Ascending aorta (tissue), 2 donors: ENCODE measurements around the gene MEX3C. TPM values are rescaled to one million over a fixed set of nuclear protein-coding genes. Genes with fewer than 3 reads are reported as not detected.

Source experiments
- DNase-seq, 2 donors: peaks; one replicate each; pipeline ENCODE4 v3.0.0-alpha.2; 2019; ENCODE audit warnings: low spot score in 2 of 2
- H3K27ac ChIP-seq, 2 donors: fragments of 200-600 bp; sonication (generic); one replicate each; pipeline ENCODE4 v1.5.1; 2016 to 2017; ENCODE audit warnings: mild to moderate bottlenecking in 1 of 2
- H3K27me3 ChIP-seq: fragments of 200-600 bp; sonication (generic); one replicate; pipeline ENCODE4 v1.5.1; 2017
- H3K36me3 ChIP-seq, 2 donors: fragments of 200-600 bp; sonication (generic); one replicate each; pipeline ENCODE4 v1.5.1; 2016
- H3K4me1 ChIP-seq, 2 donors: fragments of 200-600 bp; sonication (generic); one replicate each; pipeline ENCODE4 v1.5.1; 2016 to 2017; ENCODE audit warnings: mild to moderate bottlenecking in 1 of 2
- H3K4me3 ChIP-seq, 2 donors: fragments of 200-600 bp; sonication (generic); one replicate each; pipeline ENCODE4 v1.5.1; 2016 to 2017; ENCODE audit warnings: mild to moderate bottlenecking in 1 of 2
- H3K9me3 ChIP-seq, 2 donors: fragments of 200-600 bp; sonication (generic); one replicate each; pipeline ENCODE4 v1.5.1; 2016
- intact Hi-C: fragments of 100-400 bp; cut with DNase I; formaldehyde crosslinking; loops from one replicate; pipeline ENCODE4 v1.15.1; 2023
- total RNA-seq: library from RNA; depleted of rRNA; stranded (reverse); fragments of >200 nt; gene quantifications from one replicate; pipeline ENCODE4 v1.1.0, GENCODE V29; 2016
- TF ChIP-seq, protein P1 (sequence below), 3 experiments: fragments of 200-600 bp in 2 of 3; fragments of 450-650 bp in 1 of 3; sonication (generic) in 2 of 3; IDR thresholded peaks; one replicate each; pipeline ENCODE4 v1.5.1; 2016 to 2019; ENCODE audit warnings: antibody characterized with exemption in 3 of 3, mild to moderate bottlenecking in 1 of 3, moderate library complexity in 1 of 3

The MEX3C gene
- 97.7 TPM for total RNA-seq

DNA sequence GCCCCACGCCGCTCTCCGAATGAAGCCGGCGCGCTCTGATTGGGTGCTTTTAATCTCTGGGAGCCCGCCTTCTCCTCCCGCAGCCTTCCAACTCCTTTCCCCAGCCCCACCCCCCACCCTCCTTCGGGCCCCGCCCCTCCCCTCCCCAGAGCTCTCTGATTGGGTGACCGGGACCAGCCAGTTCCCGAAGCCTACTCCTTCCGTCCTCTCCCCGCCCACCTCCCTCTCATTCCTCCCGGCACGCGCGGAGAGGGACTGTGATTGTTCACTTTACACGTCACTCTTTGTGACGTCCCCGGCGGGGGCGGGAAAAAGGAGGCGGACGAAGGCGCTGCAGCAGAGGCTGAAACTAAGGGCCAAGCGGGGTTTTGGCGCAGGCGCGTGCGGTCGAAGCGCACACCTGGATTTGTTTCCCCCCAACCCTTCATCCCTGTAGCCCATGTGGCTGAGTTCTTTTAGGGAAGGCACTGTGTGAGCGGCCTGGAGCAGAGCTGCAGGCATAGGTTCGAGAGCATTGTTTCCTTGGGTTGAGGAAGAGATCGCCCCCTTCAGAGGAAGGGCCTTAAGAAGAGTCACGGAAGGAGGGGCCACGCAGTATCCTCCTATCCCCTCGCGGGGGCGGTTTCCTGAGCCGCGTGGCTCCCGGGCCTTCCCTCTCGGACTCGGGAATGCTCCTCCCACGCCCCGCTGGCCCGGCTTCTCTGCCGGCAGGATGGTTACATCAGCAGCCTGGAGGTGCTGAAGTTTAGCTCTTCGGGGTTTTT lies at the start of gene MEX3C:
Gene MEX3C, minus strand, starts transcription at position 21 of the 764 bp plus-strand sequence. CDS start 361 bp downstream, outside the sequence.
- Histone ChIP-seq H3K27ac (peak within 1 kb of the TSS; percentile 97 to 98), H3K36me3 (no peaks in the 10 kb centered on the region), H3K9me3 (no peaks in the 10 kb centered on the region), H3K27me3 (no peaks in the 10 kb centered on the region), H3K4me3 (peak within 1 kb of the TSS; percentile 81 to 82), H3K4me1 (peaks cover 0 to 19% of the 10 kb centered on the region in 2 donors)
- TF ChIP-seq, protein P1, sequence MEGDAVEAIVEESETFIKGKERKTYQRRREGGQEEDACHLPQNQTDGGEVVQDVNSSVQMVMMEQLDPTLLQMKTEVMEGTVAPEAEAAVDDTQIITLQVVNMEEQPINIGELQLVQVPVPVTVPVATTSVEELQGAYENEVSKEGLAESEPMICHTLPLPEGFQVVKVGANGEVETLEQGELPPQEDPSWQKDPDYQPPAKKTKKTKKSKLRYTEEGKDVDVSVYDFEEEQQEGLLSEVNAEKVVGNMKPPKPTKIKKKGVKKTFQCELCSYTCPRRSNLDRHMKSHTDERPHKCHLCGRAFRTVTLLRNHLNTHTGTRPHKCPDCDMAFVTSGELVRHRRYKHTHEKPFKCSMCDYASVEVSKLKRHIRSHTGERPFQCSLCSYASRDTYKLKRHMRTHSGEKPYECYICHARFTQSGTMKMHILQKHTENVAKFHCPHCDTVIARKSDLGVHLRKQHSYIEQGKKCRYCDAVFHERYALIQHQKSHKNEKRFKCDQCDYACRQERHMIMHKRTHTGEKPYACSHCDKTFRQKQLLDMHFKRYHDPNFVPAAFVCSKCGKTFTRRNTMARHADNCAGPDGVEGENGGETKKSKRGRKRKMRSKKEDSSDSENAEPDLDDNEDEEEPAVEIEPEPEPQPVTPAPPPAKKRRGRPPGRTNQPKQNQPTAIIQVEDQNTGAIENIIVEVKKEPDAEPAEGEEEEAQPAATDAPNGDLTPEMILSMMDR (IDR thresholded peaks at IDR 0.05), result peak in 2 of 3 experiments; percentile 29
- peak; percentile 98 to 100 for DNase-seq
- intact Hi-C loops, result loop anchor here (1.0 to 10.0 kb wide), 6 partner anchors 168 to 1383 kb away; partner anchors contain the start of genes ACAA2, MBD1, ME2 and MRO

DNA sequence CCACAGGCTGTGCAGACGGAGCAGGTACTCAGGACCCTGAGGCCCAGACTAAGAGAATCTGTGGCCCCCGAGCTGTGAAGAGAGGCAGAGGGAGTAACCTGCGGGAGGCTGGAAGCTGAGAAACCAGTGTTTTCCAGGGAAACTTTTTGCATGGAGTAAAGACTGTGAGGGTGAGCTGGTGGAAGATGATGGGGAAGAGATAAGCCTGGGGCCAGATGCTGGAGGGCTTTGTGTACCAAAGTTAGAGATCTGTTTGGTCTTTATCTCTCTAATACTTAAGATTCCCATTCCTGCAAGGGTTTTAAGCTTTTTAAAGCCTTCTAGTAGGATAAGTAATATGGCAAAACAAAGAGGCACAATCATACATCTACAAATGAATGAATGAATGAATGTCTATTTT lies 43.7 kb upstream of the MEX3C start:
- no peak for DNase-seq
- H3K36me3 ChIP-seq, result no peaks in the 10 kb centered on the region
- TF ChIP-seq, protein P1 (IDR thresholded peaks at IDR 0.05), result no peak
- no peak overlapping the region for H3K4me3 ChIP-seq
- no peaks in the 10 kb centered on the region for H3K4me1 ChIP-seq
- intact Hi-C loops, result no loop called here
- no peaks in the 10 kb centered on the region for H3K27me3 ChIP-seq
- no peaks in the 10 kb centered on the region for H3K9me3 ChIP-seq
- no peak overlapping the region for H3K27ac ChIP-seq

DNA sequence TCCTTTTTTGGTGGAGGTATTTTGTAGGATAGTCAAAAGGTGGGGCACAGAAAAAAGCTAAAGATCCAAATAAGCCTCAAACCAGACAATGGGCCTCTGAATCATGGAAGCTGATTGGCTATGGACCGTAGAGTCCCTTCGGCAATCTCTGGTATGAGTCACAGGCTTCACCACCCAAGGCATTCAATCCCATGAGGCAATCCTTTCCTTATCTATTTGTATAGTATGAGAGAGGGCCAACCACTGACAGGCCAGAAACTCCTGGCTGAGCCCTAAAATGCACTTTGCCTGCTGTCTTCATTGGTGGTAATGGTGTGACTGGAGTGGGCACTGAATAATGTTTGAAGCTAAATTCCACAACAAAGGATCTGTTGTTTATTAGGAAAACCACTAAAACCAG lies 38.7 kb upstream of the MEX3C start:
- no peak for DNase-seq
- Histone ChIP-seq H3K4me3 (no peak overlapping the region), H3K36me3 (no peaks in the 10 kb centered on the region), H3K9me3 (no peaks in the 10 kb centered on the region), H3K4me1 (no peaks in the 10 kb centered on the region), H3K27ac (no peak overlapping the region), H3K27me3 (no peaks in the 10 kb centered on the region)
- TF ChIP-seq, protein P1 (IDR thresholded peaks at IDR 0.05), result no peak
- intact Hi-C loops, result no loop called here

DNA sequence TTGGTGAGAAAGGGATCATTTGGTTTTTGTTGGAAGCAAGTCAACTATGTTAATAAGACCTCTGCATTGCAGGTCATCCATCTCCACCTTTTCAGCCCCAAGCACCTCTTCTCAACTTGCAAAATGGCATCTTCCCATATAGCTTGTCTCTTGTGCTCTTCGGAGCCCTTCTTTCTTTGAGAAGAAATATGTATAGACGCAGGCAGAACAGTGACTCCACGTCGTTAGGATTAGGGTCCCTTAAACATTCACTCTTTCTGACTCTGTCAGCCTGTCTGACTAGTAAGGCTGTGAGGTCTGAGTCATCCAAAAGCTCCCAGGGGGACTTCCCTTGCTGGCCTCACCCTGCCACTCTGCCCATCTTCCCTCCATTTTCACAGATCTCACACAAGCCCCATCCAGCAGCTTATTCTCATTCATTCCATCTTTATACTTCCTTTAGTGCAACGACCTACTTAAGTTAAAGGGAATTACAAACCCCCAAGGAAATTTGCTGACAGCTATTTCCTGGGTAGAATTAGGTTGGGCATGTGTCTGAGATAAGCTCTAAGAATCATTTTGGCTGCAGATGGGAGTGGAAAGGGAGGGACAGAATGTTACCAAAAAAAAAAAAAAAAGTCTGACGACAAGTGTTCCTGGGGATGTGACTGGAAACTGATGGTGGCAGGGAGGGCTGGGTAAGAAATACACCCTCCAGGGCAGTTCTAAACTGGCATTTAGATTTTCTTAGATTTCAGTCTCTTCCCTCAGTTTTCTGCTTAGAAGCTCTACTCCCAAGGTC lies 37.7 kb upstream of the MEX3C start:
- H3K27me3 ChIP-seq, result no peaks in the 10 kb centered on the region
- intact Hi-C loops, result no loop called here
- no peak overlapping the region for H3K27ac ChIP-seq

DNA sequence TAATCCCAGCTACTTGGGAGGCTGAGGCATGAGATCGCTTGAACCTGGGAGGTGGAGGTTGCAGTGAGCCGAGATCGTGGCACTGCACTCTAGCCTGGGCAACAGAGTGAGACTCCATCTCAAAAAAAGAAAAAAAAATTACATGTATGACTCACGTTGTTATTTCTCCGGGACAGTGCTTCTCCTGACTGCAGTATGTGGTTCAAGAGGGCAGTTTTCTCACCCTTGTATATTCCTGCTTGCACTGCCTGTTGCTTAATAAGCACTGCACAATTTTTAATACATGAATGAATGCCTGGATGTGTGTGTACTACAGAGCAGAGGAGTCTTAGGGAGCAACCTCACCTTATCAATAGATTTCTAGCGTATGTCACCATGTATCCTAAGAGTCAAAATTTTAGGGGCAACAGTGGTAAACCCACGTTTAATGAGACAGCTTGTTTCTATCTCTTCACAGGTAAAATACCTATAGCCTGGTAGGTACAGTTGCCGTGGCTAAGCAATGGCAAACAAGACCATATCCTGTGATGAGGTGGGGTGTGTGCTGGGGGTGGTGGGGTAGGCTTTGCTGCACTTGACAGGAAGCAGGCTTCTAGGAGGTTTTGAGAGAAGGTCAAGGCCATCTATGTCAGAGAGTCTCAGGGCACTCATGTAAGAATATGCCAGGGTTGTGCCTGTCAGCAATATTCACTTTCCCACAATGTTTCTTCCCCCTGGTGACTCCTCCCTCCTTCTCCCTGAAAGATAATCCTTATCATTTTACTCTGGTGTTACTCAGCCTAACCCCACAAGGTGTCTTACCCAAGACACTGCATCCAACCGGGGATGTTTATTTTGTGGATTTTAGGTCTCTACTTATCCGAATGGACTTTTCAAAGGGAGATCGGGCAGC lies 36.9 kb upstream of the MEX3C start:
- TF ChIP-seq, protein P1 (IDR thresholded peaks at IDR 0.05), result no peak
- no peaks in the 10 kb centered on the region for H3K27me3 ChIP-seq
- intact Hi-C loops, result no loop called here

More for the DNA sequence above, 37.7 kb upstream of the MEX3C start:
- Histone ChIP-seq H3K36me3 (no peaks in the 10 kb centered on the region), H3K9me3 (no peaks in the 10 kb centered on the region), H3K4me1 (no peaks in the 10 kb centered on the region), H3K4me3 (no peak overlapping the region)
- TF ChIP-seq, protein P1 (IDR thresholded peaks at IDR 0.05), result no peak
- DNase-seq, result no peak

More for the DNA sequence above, 36.9 kb upstream of the MEX3C start:
- no peaks in the 10 kb centered on the region for H3K4me1 ChIP-seq
- no peak overlapping the region for H3K4me3 ChIP-seq
- no peak for DNase-seq
- H3K27ac ChIP-seq, result no peak overlapping the region
- no peaks in the 10 kb centered on the region for H3K9me3 ChIP-seq
- H3K36me3 ChIP-seq, result no peaks in the 10 kb centered on the region
